ENCODE data around the gene KSR1.

- TF ChIP-seq POLR2AphosphoS5 (IDR thresholded peaks at IDR 0.05; ENCODE audit: borderline replicate concordance, low read depth, low read length) (no peak), EZH2 (IDR thresholded peaks at IDR 0.05) (no peak), FOXP2 (optimal IDR thresholded peaks at IDR 0.05; ENCODE audit: control extremely low read depth, extremely low read length, insufficient read depth) (no peak)
Observed at GRCh38 chr17:27512511-27513346, 56.5 kb downstream of the KSR1 start.
